Tibial nerve (tissue), 4 donors: ENCODE measurements around the gene BRI3BP.

Experiments
- CTCF ChIP-seq, 5 experiments: fragments of 200-600 bp in 3 of 5; fragments of 450-650 bp in 2 of 5; sonication (generic) in 3 of 5; IDR thresholded peaks; one replicate each; pipeline ENCODE4 v1.5.1; 2016 to 2019; ENCODE audit warnings: antibody characterized with exemption in 5 of 5, mild to moderate bottlenecking in 3 of 5, moderate library complexity in 2 of 5
- EP300 ChIP-seq, 2 donors: sonication (generic); formaldehyde crosslinking; IDR thresholded peaks; one replicate each; pipeline ENCODE4 v1.6.1; 2017; ENCODE audit warnings: antibody characterized with exemption in 2 of 2, mild to moderate bottlenecking in 1 of 2
- POLR2A ChIP-seq, 2 donors: fragments of 450-650 bp; IDR thresholded peaks; one replicate each; pipeline ENCODE4 v1.6.1; 2017; ENCODE audit warnings: antibody characterized with exemption in 2 of 2, mild to moderate bottlenecking in 2 of 2, moderate library complexity in 2 of 2

GRCh38 chr12:124980098-124980892 is 13.2 kb upstream of the BRI3BP start:
- TF ChIP-seq POLR2A (IDR thresholded peaks at IDR 0.05) (no peak), CTCF (IDR thresholded peaks at IDR 0.05) (no peak), EP300 (IDR thresholded peaks at IDR 0.05) (no peak)
